Spleen (tissue), 11 donors: Measurements from ENCODE around the gene PDK2. TPM values are rescaled to one million over a fixed set of nuclear protein-coding genes. Genes with fewer than 3 reads are reported as not detected.

Experiments
- DNase-seq: peaks from one replicate; pipeline ENCODE4 v3.0.0-alpha.2; 2020
- H3K27ac ChIP-seq, 8 donors: fragments of 200-600 bp; sonication (generic) in 7 of 8; 1 replicate in 4 of 8; 2 replicates in 4 of 8; pipeline versions ENCODE4 v1.5.0 to v1.8.0; 2016 to 2021; ENCODE audit warnings: inconsistent platforms in 4 of 8, mild to moderate bottlenecking in 4 of 8, moderate library complexity in 1 of 8
- H3K27me3 ChIP-seq, 7 donors: fragments of 200-600 bp; sonication (generic) in 6 of 7; replicated peaks in 1 of 7; 1 replicate in 4 of 7; 2 replicates in 3 of 7; pipeline versions ENCODE4 v1.5.0 to v1.8.0; 2016 to 2021; ENCODE audit warnings: inconsistent platforms in 3 of 7, mild to moderate bottlenecking in 1 of 7
- H3K36me3 ChIP-seq, 6 donors: fragments of 200-600 bp; sonication (generic) in 5 of 6; 1 replicate in 4 of 6; 2 replicates in 2 of 6; pipeline versions ENCODE4 v1.5.0 to v1.8.0; 2016 to 2021; ENCODE audit warnings: inconsistent platforms in 2 of 6
- H3K4me1 ChIP-seq, 6 donors: fragments of 200-600 bp; sonication (generic) in 5 of 6; 1 replicate in 3 of 6; 2 replicates in 3 of 6; pipeline versions ENCODE4 v1.5.0 to v1.8.0; 2016 to 2021; ENCODE audit warnings: inconsistent platforms in 3 of 6
- H3K4me3 ChIP-seq, 8 donors: fragments of 200-600 bp; sonication (generic) in 7 of 8; 1 replicate in 4 of 8; 2 replicates in 4 of 8; pipeline versions ENCODE4 v1.5.0 to v1.8.0; 2016 to 2021; ENCODE audit warnings: inconsistent platforms in 4 of 8, mild to moderate bottlenecking in 4 of 8, moderate library complexity in 2 of 8
- H3K9me3 ChIP-seq, 8 donors: fragments of 200-600 bp; sonication (generic) in 7 of 8; 1 replicate in 4 of 8; 2 replicates in 4 of 8; pipeline versions ENCODE4 v1.5.0 to v1.8.0; 2016 to 2021; ENCODE audit warnings: inconsistent platforms in 4 of 8
- POLR2A ChIP-seq, 3 donors: fragments of 450-650 bp; IDR thresholded peaks; one replicate each; pipeline ENCODE4 v1.5.1; 2017; ENCODE audit warnings: antibody characterized with exemption in 3 of 3, mild to moderate bottlenecking in 1 of 3
- POLR2AphosphoS5 ChIP-seq, 3 donors: sonication (generic); formaldehyde crosslinking; IDR thresholded peaks; one replicate each; pipeline ENCODE4 v1.5.1; 2017; ENCODE audit warnings: antibody characterized with exemption in 3 of 3
- WGBS, 5 donors: extraction: QIAGEN DNeasy Blood & Tissue Kit in 3 of 5; methylation state at CpG; one replicate each; pipeline versions ENCODE4 v1.1.5 to v1.1.7; 2013 to 2018; 5-methylcytosine and 5-hydroxymethylcytosine counted together
- intact Hi-C: fragments of 100-400 bp; cut with DNase I; formaldehyde crosslinking; loops from one replicate; pipeline ENCODE4 v1.15.0; 2023; ENCODE audit warnings: low total_unique reads
- polyA plus RNA-seq, 3 donors: library from polyadenylated mRNA; stranded (reverse); fragments of 200-250 nt; gene quantifications; one replicate each; pipeline ENCODE4 v1.2.1, GENCODE V29; 2013
- total RNA-seq, 7 donors: library from RNA; depleted of rRNA in 3 of 7; stranded (reverse); fragments of >200 nt in 3 of 7; fragmentation: NEBNext Ultra II Directional in 4 of 7; extraction: Animal tissue kit (Norgen Biotek cat#: 25700) in 4 of 7; gene quantifications; one replicate each; pipeline versions ENCODE4 v1.1.0 to v1.2.1, GENCODE V29; 2016 to 2021
- TF ChIP-seq, protein P1 (sequence below), 11 experiments: fragments of 200-600 bp in 7 of 11; fragments of 450-650 bp in 4 of 11; sonication (generic) in 4 of 11; IDR thresholded peaks in 8 of 11; conservative IDR thresholded peaks in 3 of 11; 1 replicate in 7 of 11; 2 replicates in 4 of 11; pipeline versions ENCODE4 v1.4.0 to v1.8.0; 2016 to 2021; ENCODE audit warnings: antibody characterized with exemption in 11 of 11, inconsistent platforms in 4 of 11, mild to moderate bottlenecking in 1 of 11
- donor health status: healthy with polysubstance abuse.
- donor health status: DM: no; HTN: no; CAD: no; lungs with moderate emphysema.
- donor health status: DM: no; HTN: no; CAD: no.
- donor health status: Bipolar disorder and iron deficiency.
- donor health status: healthy.
- donor health status: DM: no; HTN: no; CAD: no.
- donor health status: DM: yes; HTN: yes; CAD: no.

Gene PDK2
- total and polyA plus RNA-seq, 10 donors: 8.7 to 41.5 (median 24.3) TPM

GRCh38 chr17:50106393-50107131 lies 11.4 kb downstream of the PDK2 start:
- H3K36me3 ChIP-seq: peaks cover 0 to 93% (median 45%) of the 10 kb centered on the region in 6 donors
- WGBS, 5 donors: 73 to 79% (median 77%) methylated on average over 9 to 13 of the region's 13 CpGs

GRCh38 chr17:50107790-50108414 lies 12.8 kb downstream of the PDK2 start:
- no peaks in the 10 kb centered on the region for H3K27me3 ChIP-seq
- H3K4me3 ChIP-seq: no peak overlapping the region
- H3K36me3 ChIP-seq: peaks cover 0 to 82% (median 45%) of the 10 kb centered on the region in 6 donors
- H3K4me1 ChIP-seq: peaks cover 3 to 32% (median 17%) of the 10 kb centered on the region in 6 donors
- WGBS, 5 donors: 87 to 95% (median 89%) methylated on average over 10 of the region's 10 CpGs
- no peak for DNase-seq
- intact Hi-C loops: no loop called here
- no peaks in the 10 kb centered on the region for H3K9me3 ChIP-seq
- H3K27ac ChIP-seq: no peak overlapping the region
- no peak for TF ChIP-seq POLR2AphosphoS5 (IDR thresholded peaks at IDR 0.05)
- TF ChIP-seq, protein P1, sequence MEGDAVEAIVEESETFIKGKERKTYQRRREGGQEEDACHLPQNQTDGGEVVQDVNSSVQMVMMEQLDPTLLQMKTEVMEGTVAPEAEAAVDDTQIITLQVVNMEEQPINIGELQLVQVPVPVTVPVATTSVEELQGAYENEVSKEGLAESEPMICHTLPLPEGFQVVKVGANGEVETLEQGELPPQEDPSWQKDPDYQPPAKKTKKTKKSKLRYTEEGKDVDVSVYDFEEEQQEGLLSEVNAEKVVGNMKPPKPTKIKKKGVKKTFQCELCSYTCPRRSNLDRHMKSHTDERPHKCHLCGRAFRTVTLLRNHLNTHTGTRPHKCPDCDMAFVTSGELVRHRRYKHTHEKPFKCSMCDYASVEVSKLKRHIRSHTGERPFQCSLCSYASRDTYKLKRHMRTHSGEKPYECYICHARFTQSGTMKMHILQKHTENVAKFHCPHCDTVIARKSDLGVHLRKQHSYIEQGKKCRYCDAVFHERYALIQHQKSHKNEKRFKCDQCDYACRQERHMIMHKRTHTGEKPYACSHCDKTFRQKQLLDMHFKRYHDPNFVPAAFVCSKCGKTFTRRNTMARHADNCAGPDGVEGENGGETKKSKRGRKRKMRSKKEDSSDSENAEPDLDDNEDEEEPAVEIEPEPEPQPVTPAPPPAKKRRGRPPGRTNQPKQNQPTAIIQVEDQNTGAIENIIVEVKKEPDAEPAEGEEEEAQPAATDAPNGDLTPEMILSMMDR (IDR thresholded peaks at IDR 0.05 in 8 of 11, conservative IDR thresholded peaks at IDR 0.05 in 3 of 11): no peak
- TF ChIP-seq POLR2A (IDR thresholded peaks at IDR 0.05): no peak

More at GRCh38 chr17:50106393-50107131, 11.4 kb downstream of the PDK2 start:
- H3K27me3 ChIP-seq: no peaks in the 10 kb centered on the region
- H3K9me3 ChIP-seq: no peaks in the 10 kb centered on the region
- intact Hi-C loops: no loop called here
- peaks cover 3 to 32% (median 13%) of the 10 kb centered on the region in 6 donors for H3K4me1 ChIP-seq
- TF ChIP-seq, protein P1 (IDR thresholded peaks at IDR 0.05 in 8 of 11, conservative IDR thresholded peaks at IDR 0.05 in 3 of 11): no peak
- TF ChIP-seq POLR2A (IDR thresholded peaks at IDR 0.05) (no peak), POLR2AphosphoS5 (IDR thresholded peaks at IDR 0.05) (no peak)
- no peak overlapping the region for H3K4me3 ChIP-seq
- H3K27ac ChIP-seq: no peak overlapping the region
- no peak for DNase-seq

- Histone ChIP-seq H3K4me1 (peaks cover 3 to 33% (median 19%) of the 10 kb centered on the region in 6 donors), H3K36me3 (peaks cover 0 to 76% (median 45%) of the 10 kb centered on the region in 6 donors), H3K9me3 (no peaks in the 10 kb centered on the region), H3K27me3 (no peaks in the 10 kb centered on the region), H3K4me3 (no peak overlapping the region), H3K27ac (no peak overlapping the region)
- no peak for DNase-seq
- intact Hi-C loops: no loop called here
- 80 to 89% (median 85%) methylated on average over 9 of the region's 9 CpGs for WGBS, 5 donors
- TF ChIP-seq, protein P1 (IDR thresholded peaks at IDR 0.05 in 8 of 11, conservative IDR thresholded peaks at IDR 0.05 in 3 of 11): no peak
- TF ChIP-seq POLR2AphosphoS5 (IDR thresholded peaks at IDR 0.05): no peak
- no peak for TF ChIP-seq POLR2A (IDR thresholded peaks at IDR 0.05)
These were observed 13.4 kb downstream of the PDK2 start for GRCh38 chr17:50108556-50108955.

DNA sequence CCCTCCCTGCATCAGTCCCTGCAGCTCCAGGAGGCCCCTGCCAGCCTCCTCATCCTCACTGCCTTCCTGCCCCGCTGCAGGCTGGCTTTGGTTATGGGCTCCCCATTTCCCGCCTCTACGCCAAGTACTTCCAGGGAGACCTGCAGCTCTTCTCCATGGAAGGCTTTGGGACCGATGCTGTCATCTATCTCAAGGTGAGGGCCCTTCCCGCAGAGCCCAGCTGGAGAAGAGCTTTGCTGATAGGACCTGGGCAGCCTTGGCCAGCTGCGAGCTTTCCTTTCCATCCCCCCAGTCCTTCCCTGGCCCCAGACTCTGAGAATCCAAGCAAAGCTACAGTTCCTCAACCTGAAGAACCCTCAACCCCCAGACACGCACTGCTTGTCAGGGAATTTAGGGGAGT lies 14.1 kb downstream of the PDK2 start:
- peaks cover 0 to 69% (median 45%) of the 10 kb centered on the region in 6 donors for H3K36me3 ChIP-seq

More for the DNA sequence above, 14.1 kb downstream of the PDK2 start:
- no peak for DNase-seq
- intact Hi-C loops: no loop called here
- Histone ChIP-seq H3K27me3 (peaks cover 0 to 5% (median 0%) of the 10 kb centered on the region in 7 donors), H3K4me1 (peaks cover 3 to 33% (median 19%) of the 10 kb centered on the region in 6 donors), H3K4me3 (no peak overlapping the region), H3K27ac (no peak overlapping the region), H3K9me3 (no peaks in the 10 kb centered on the region)
- WGBS, 5 donors: 81 to 91% (median 83%) methylated on average over 7 of the region's 7 CpGs
- no peak for TF ChIP-seq POLR2A (IDR thresholded peaks at IDR 0.05)
- TF ChIP-seq POLR2AphosphoS5 (IDR thresholded peaks at IDR 0.05): no peak
- TF ChIP-seq, protein P1 (IDR thresholded peaks at IDR 0.05 in 8 of 11, conservative IDR thresholded peaks at IDR 0.05 in 3 of 11): no peak
